Measurements from ENCODE around the gene KCNJ12.
"Not testable (repeated sequence)": the region's sequence is repeated elsewhere in the genome, so short reads cannot be mapped to it uniquely, and the experiment has no call there.

Gene KCNJ12

DNA sequence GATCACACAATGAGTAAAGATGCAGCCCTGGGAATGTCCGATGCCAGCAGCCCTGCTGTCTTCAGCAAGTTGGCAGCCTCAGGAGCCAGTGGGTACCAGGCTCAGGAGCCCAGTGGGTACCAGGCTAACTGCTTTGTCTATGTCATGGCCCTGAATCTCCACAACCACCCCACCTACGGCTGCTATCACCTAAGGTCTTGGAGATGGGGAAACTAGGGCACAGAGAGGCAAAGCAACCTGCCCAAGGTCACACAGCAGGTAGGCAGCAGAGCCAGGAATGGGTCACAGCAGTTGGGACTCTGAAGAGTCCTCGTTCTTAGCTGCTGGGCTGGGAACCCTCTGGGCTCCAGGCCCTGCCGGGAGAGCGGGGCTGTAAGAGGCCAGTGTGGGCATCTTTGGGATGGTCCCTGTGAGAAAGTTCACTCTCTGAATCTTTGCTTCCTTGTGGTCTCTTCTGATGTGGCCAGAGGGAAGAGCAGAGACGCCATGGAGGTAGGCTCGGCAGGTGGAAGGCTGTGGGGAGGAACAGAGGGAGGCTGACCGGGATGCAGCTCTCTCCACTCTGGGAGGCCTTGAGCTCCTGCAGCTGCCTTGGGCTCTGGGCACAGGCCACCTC is 34.1 kb upstream of the KCNJ12 start:
- H3K4me1 ChIP-seq (ENCODE audit: control insufficient read depth, insufficient read depth, low read length); H3K4me3 ChIP-seq (ENCODE audit: insufficient read depth, low read depth, low read length); H3K9me3 ChIP-seq (ENCODE audit: control insufficient read depth, low read length); H3K27ac ChIP-seq (ENCODE audit: insufficient read depth, low read depth, low read length, poor library complexity, severe bottlenecking); H3K36me3 ChIP-seq (ENCODE audit: control insufficient read depth, insufficient read depth, low read length); H3K27me3 ChIP-seq (ENCODE audit: control insufficient read depth, insufficient read depth, low read length, poor library complexity, severe bottlenecking): not testable (repeated sequence)
- 87 to 88% methylated on average over 8 of the region's 8 CpGs for WGBS, 2 experiments

DNA sequence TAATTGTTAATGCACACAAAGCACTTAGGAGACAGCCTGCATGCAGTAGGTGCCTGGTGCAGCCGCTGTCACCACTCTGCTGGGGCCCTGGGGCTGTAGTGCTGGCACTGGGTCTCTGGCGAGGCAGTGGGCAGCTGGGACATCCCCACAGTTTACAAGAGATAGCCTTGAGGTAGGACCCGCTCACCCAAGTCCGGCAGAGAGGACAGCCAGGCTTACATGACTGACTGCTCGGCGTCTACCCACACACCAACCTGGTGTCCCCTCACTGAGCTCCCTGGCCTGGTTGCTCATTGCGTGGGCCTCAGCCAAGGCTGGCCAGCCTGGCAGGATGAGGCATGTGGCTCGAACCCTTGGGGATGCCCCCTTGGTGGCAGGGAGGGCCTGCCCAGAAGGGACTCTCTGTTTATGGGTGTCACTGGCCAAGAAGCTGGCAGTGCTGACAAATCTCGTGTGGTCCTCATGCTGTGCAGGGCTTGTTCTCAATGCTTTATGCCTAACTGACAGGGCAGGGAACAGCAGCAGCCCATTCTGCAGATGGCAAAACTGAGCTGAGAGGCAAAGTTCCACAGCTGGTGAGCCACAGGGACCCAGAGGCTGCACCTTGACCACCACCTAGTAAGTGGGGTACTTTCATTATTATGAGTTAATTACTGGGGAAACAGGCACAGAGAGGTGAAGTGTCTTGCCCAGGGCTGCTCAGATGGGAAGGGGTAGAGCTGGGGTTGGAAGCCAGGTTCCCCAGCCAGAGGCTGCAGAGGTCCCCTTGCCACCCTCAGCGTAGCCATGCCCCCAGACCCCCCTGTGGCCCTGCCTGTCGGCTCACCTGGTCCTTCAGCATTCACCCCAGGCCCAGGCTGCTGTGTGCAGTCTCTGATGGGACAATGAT is 32.9 kb upstream of the KCNJ12 start:
- not testable (repeated sequence) for H3K27ac ChIP-seq (ENCODE audit: insufficient read depth, low read depth, low read length, poor library complexity, severe bottlenecking); H3K4me1 ChIP-seq (ENCODE audit: control insufficient read depth, insufficient read depth, low read length); H3K4me3 ChIP-seq (ENCODE audit: insufficient read depth, low read depth, low read length); H3K9me3 ChIP-seq (ENCODE audit: control insufficient read depth, low read length); H3K27me3 ChIP-seq (ENCODE audit: control insufficient read depth, insufficient read depth, low read length, poor library complexity, severe bottlenecking); H3K36me3 ChIP-seq (ENCODE audit: control insufficient read depth, insufficient read depth, low read length)
- 78% methylated on average over 9 of the region's 11 CpGs for WGBS, 2 experiments

DNA sequence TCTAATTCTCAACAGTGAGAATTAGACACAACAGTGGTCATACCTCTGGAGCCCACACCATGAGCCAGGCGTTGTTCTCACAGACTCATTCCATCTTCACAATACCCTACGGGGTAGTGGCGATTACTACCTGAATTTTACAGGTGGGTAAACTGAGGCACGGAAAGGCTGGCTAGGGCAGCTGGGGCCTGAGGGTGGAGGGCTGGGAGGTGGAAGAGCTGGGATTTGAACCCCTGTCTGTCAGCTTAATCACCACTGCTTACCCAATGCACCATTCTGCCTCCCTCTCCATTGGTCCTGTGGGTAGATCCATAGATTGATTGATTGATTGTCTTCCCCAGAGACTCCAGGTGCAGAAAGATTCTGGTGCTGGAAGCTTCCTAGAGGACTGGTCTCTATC is 31.4 kb upstream of the KCNJ12 start:
- H3K27ac ChIP-seq (ENCODE audit: insufficient read depth, low read depth, low read length, poor library complexity, severe bottlenecking), result not testable (repeated sequence)

DNA sequence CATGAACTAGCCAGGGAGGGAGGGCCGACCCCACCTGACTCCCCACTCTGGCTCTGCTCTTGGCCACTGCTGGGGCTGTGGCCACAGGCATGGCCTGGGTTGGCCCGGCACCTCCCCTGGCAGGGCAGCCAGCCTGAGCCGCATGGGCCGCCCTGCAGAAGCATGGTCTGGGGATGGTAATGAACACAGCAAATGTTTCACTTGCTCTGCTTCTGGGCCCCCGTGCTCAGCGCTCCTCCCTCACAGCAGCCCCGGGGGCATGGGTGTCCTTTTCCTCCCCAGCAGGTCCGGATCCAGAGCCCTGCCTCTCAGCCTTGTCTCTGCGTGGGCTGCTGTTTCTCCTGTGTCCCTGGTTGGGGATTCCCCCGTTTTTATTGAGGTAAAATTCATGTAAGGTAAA is 30.9 kb upstream of the KCNJ12 start:
- H3K9me3 ChIP-seq (ENCODE audit: control insufficient read depth, low read length), result no peaks in the 10 kb centered on the region
- 79 to 84% methylated on average over 10 of the region's 10 CpGs for WGBS, 2 experiments
- no peak overlapping the region for H3K4me3 ChIP-seq (ENCODE audit: insufficient read depth, low read depth, low read length)
- H3K4me1 ChIP-seq (ENCODE audit: control insufficient read depth, insufficient read depth, low read length), result no peaks in the 10 kb centered on the region
- H3K36me3 ChIP-seq (ENCODE audit: control insufficient read depth, insufficient read depth, low read length), result no peaks in the 10 kb centered on the region
- H3K27ac ChIP-seq (ENCODE audit: insufficient read depth, low read depth, low read length, poor library complexity, severe bottlenecking), result no peak overlapping the region
- H3K27me3 ChIP-seq (ENCODE audit: control insufficient read depth, insufficient read depth, low read length, poor library complexity, severe bottlenecking), result no peaks in the 10 kb centered on the region

More for the DNA sequence above, 31.4 kb upstream of the KCNJ12 start:
- H3K9me3 ChIP-seq (ENCODE audit: control insufficient read depth, low read length); H3K27me3 ChIP-seq (ENCODE audit: control insufficient read depth, insufficient read depth, low read length, poor library complexity, severe bottlenecking); H3K4me3 ChIP-seq (ENCODE audit: insufficient read depth, low read depth, low read length); H3K36me3 ChIP-seq (ENCODE audit: control insufficient read depth, insufficient read depth, low read length); H3K4me1 ChIP-seq (ENCODE audit: control insufficient read depth, insufficient read depth, low read length): not testable (repeated sequence)
- WGBS, 2 experiments, result 81 to 88% methylated on average over 4 of the region's 4 CpGs

DNA sequence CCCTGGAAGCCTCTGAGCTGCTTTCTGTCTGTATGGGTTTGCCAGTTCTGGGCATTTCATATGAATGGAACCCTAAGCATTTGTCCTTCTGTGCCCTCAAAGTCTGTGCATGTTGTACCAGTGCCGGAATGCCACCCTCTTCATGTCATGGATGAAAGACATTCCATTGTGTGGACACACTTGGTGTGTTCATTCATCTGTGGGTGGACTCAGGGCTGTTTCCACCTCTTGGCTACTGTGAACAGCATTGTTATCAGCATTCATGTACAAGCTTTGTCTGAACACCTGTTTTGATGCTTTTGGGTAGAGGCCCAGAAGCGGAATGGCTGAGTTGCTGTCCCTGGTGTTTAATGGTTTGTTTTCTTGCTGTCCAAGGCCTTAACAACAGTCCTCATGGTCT is 30.1 kb upstream of the KCNJ12 start:
- not testable (repeated sequence) for H3K4me1 ChIP-seq (ENCODE audit: control insufficient read depth, insufficient read depth, low read length); H3K4me3 ChIP-seq (ENCODE audit: insufficient read depth, low read depth, low read length); H3K36me3 ChIP-seq (ENCODE audit: control insufficient read depth, insufficient read depth, low read length); H3K27ac ChIP-seq (ENCODE audit: insufficient read depth, low read depth, low read length, poor library complexity, severe bottlenecking); H3K27me3 ChIP-seq (ENCODE audit: control insufficient read depth, insufficient read depth, low read length, poor library complexity, severe bottlenecking); H3K9me3 ChIP-seq (ENCODE audit: control insufficient read depth, low read length)
- no CpG with 5 or more reads among the region's 2 CpGs for WGBS, 2 experiments

DNA sequence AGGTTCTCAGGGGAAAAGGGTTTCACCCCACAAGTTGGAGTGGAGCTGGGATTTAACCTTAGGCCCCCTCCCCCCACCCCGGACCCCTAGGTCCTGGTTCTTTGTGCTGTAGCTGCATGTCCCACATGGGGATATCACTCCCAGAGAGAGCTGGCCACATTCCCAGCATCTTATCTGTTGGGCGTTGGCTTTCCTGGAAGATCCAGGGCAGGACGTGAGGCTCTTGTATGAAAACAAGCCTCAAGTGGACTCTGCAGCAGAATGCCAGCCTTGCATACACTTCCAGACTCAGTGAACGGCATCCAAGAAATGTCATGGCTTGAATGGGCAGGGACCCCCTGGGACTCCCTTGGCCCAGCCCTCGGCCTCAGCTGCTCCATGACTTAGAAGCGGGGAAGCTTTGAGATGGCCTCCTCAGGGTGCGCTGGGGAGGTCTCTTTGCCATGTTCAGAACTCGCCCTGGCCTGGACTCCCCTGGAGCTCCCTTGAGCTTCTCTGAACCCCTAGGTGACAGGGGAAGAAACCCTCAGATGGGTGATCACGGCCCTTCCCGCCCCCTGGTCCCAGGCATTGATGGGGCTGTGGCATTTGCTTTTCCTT is 29.4 kb upstream of the KCNJ12 start:
- not testable (repeated sequence) for H3K9me3 ChIP-seq (ENCODE audit: control insufficient read depth, low read length); H3K27me3 ChIP-seq (ENCODE audit: control insufficient read depth, insufficient read depth, low read length, poor library complexity, severe bottlenecking); H3K4me1 ChIP-seq (ENCODE audit: control insufficient read depth, insufficient read depth, low read length); H3K27ac ChIP-seq (ENCODE audit: insufficient read depth, low read depth, low read length, poor library complexity, severe bottlenecking); H3K4me3 ChIP-seq (ENCODE audit: insufficient read depth, low read depth, low read length); H3K36me3 ChIP-seq (ENCODE audit: control insufficient read depth, insufficient read depth, low read length)
- WGBS, 2 experiments, result 74 to 86% methylated on average over 9 to 10 of the region's 10 CpGs

DNA sequence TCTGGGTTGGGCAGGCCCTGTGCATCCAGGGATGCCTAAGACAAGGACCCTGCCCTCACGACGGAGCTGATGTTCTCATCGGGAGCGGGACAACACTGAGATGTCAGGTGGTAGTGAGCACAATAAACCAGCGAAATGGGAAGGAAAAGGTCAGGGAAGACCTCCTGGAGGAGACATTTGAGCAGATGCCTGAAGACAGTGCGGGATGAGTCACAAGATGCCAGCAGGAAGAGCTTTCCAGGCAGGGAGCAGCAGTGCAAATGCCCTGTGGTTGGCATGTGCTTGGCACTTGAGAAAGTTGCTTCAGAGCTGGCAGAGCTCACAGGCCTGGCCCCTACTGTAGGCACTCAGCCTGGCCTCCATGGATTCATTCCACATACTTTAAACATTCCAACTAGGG is 28.5 kb upstream of the KCNJ12 start:
- not testable (repeated sequence) for H3K4me3 ChIP-seq (ENCODE audit: insufficient read depth, low read depth, low read length); H3K9me3 ChIP-seq (ENCODE audit: control insufficient read depth, low read length); H3K36me3 ChIP-seq (ENCODE audit: control insufficient read depth, insufficient read depth, low read length); H3K4me1 ChIP-seq (ENCODE audit: control insufficient read depth, insufficient read depth, low read length); H3K27me3 ChIP-seq (ENCODE audit: control insufficient read depth, insufficient read depth, low read length, poor library complexity, severe bottlenecking); H3K27ac ChIP-seq (ENCODE audit: insufficient read depth, low read depth, low read length, poor library complexity, severe bottlenecking)
- 94 to 96% methylated on average over 5 of the region's 6 CpGs for WGBS, 2 experiments

DNA sequence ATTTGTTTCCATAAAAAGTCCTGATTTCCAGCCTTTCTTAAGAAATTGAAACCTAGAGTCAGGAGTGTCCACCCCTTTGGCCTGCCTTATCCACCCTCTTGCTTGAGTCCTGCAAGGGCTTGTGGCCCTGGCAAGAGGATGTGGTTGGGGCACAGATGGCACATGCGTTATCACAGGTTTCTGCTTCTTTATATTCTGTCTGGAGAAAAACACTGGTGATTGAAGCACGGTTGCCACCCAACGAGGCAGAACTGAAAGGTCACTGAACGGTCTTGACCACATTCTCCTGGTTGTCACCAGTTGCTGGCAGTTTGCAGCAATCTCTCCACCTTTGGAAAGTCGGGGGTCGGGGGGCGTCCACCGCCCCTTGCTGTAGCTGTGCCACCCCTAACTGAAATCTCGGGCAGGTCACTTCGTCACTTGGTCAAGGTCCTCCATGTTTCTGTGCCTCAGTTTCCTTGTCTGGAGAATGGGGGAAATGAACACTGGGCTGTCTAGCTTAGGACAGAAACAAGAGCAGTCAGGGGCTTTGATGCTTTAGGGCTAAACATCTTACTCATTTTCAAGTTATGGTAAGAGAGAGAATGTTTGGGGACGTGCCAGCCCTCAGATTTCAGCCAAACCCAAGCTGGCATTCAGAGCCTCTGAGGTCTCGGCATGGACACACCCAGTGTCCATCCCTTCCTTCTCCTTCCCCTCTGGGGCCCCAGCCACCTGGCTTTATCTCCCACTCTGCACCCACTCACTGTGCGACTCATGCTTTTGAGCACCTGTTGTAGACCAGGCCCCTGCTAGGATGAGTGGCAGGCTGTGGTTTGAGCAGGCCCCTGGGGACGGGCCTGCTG is 27.9 kb upstream of the KCNJ12 start:
- H3K9me3 ChIP-seq (ENCODE audit: control insufficient read depth, low read length); H3K27me3 ChIP-seq (ENCODE audit: control insufficient read depth, insufficient read depth, low read length, poor library complexity, severe bottlenecking); H3K4me1 ChIP-seq (ENCODE audit: control insufficient read depth, insufficient read depth, low read length); H3K36me3 ChIP-seq (ENCODE audit: control insufficient read depth, insufficient read depth, low read length); H3K4me3 ChIP-seq (ENCODE audit: insufficient read depth, low read depth, low read length); H3K27ac ChIP-seq (ENCODE audit: insufficient read depth, low read depth, low read length, poor library complexity, severe bottlenecking): not testable (repeated sequence)
- 90% methylated on average over 6 to 7 of the region's 14 CpGs for WGBS, 2 experiments

DNA sequence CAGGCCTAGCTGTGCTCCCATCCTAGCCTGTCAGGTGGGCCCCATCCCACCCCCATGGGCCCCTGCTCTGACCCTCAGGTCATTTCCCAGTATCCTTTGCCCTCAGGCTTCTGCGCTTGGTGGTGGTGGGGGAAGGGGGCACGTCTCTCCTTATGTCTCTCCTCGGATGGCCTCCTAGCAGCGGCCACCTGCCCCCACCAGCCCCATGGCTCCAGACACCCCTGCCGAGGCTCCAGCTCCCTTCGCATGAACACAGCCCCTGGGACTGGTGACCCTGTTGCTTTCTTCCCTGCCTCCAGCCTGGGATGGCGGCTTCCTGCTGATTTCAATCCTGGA is 27.3 kb upstream of the KCNJ12 start:
- not testable (repeated sequence) for H3K4me1 ChIP-seq (ENCODE audit: control insufficient read depth, insufficient read depth, low read length); H3K9me3 ChIP-seq (ENCODE audit: control insufficient read depth, low read length); H3K27ac ChIP-seq (ENCODE audit: insufficient read depth, low read depth, low read length, poor library complexity, severe bottlenecking); H3K36me3 ChIP-seq (ENCODE audit: control insufficient read depth, insufficient read depth, low read length); H3K4me3 ChIP-seq (ENCODE audit: insufficient read depth, low read depth, low read length); H3K27me3 ChIP-seq (ENCODE audit: control insufficient read depth, insufficient read depth, low read length, poor library complexity, severe bottlenecking)
- 100% methylated on average over 2 of the region's 7 CpGs; no CpG with 5 or more reads in 1 of the 2 experiments for WGBS, 2 experiments

All from ectodermal cell (in vitro differentiated cells).